Suprapubic skin (tissue), 4 donors: ENCODE results near the gene TRAF7.

Experiments
- CTCF ChIP-seq, 2 donors: fragments of 200-600 bp in 1 of 2; fragments of 450-650 bp in 1 of 2; sonication (generic) in 1 of 2; IDR thresholded peaks; one replicate each; pipeline ENCODE4 v1.5.1; 2016 to 2019; ENCODE audit warnings: antibody characterized with exemption in 2 of 2, mild to moderate bottlenecking in 1 of 2, moderate library complexity in 1 of 2
- EP300 ChIP-seq: sonication (generic); formaldehyde crosslinking; IDR thresholded peaks from one replicate; pipeline ENCODE4 v1.6.1; 2017; ENCODE audit warnings: antibody characterized with exemption
- POLR2A ChIP-seq, 2 donors: fragments of 450-650 bp; IDR thresholded peaks; one replicate each; pipeline ENCODE4 v1.6.1; 2017; ENCODE audit warnings: antibody characterized with exemption in 2 of 2, mild to moderate bottlenecking in 2 of 2, moderate library complexity in 2 of 2
- POLR2AphosphoS5 ChIP-seq, 3 donors: sonication (generic); formaldehyde crosslinking; IDR thresholded peaks; one replicate each; pipeline ENCODE4 v1.6.1; 2017; ENCODE audit warnings: antibody characterized with exemption in 3 of 3

- TF ChIP-seq EP300 (no peak), CTCF (IDR thresholded peaks at IDR 0.05) (no peak), POLR2A (IDR thresholded peaks at IDR 0.05) (no peak), POLR2AphosphoS5 (IDR thresholded peaks at IDR 0.05) (no peak)
Observed at GRCh38 chr16:2142942-2143877, 12.4 kb upstream of the TRAF7 start.
